Psoas muscle (tissue), 8 donors: ENCODE results near the gene DDI1. TPM values are rescaled to one million over a fixed set of nuclear protein-coding genes. Genes with fewer than 3 reads are reported as not detected.
"Not testable (repeated sequence)": the region's sequence is repeated elsewhere in the genome, so short reads cannot be mapped to it uniquely, and the experiment has no call there.

Experiments used
- ATAC-seq, 4 donors: fragments of 200-7000 bp; cut with Tn5 transposase; one replicate each; pipeline ENCODE4 v1.9.1; 2020; ENCODE audit warnings: moderate library complexity in 3 of 4, mild to moderate bottlenecking in 2 of 4
- DNase-seq, 2 donors: peaks; one replicate each; pipeline ENCODE4 v3.0.0-alpha.2; 2020
- H3K27ac ChIP-seq: fragments of 200-600 bp; one replicate; pipeline ENCODE4 v1.8.0; 2022
- H3K27me3 ChIP-seq, 3 donors: fragments of 200-600 bp in 1 of 3; one replicate each; pipeline versions ENCODE4 v1.6.1 to v1.8.0; 2013 to 2022; ENCODE audit warnings: low read length in 2 of 3, mild to moderate bottlenecking in 2 of 3, moderate library complexity in 1 of 3; ENCODE audit not compliant: insufficient read depth in 3 of 3
- H3K36me3 ChIP-seq, 2 donors: fragments of 200-600 bp in 1 of 2; one replicate each; pipeline versions ENCODE4 v1.6.1 to v1.8.0; 2013 to 2022; ENCODE audit warnings: low read depth in 1 of 2, mild to moderate bottlenecking in 1 of 2, moderate library complexity in 1 of 2; ENCODE audit not compliant: insufficient read depth in 1 of 2
- H3K4me1 ChIP-seq: fragments of 200-600 bp; one replicate; pipeline ENCODE4 v1.8.0; 2022
- H3K4me3 ChIP-seq: fragments of 200-600 bp; one replicate; pipeline ENCODE4 v1.8.0; 2022; ENCODE audit warnings: mild to moderate bottlenecking
- H3K9me3 ChIP-seq: fragments of 200-600 bp; one replicate; pipeline ENCODE4 v1.8.0; 2022
- WGBS, 3 donors: extraction: QIAGEN DNeasy Blood & Tissue Kit; methylation state at CpG; one replicate each; pipeline versions ENCODE4 v1.1.6 to v1.1.7; 2013; 5-methylcytosine and 5-hydroxymethylcytosine counted together
- intact Hi-C, 2 donors: fragments of 100-400 bp; cut with DNase I; formaldehyde crosslinking; loops; one replicate each; pipeline versions ENCODE4 v1.11.0 to v1.14.2; 2022
- polyA plus RNA-seq, 3 donors: library from polyadenylated mRNA; stranded (reverse); fragments of 200-250 nt; gene quantifications; one replicate each; pipeline ENCODE4 v1.2.3, GENCODE V29; 2013
- total RNA-seq, 4 donors: library from RNA; stranded (reverse); fragmentation: NEBNext Ultra II Directional in 2 of 4; extraction: Animal tissue kit (Norgen Biotek cat#: 25700) in 2 of 4; gene quantifications; one replicate each; pipeline versions ENCODE4 v1.2.1 to v1.2.4, GENCODE V29; 2021 to 2023
- TF ChIP-seq, protein P1 (sequence below): fragments of 200-600 bp; IDR thresholded peaks from one replicate; pipeline ENCODE4 v1.8.0; 2022; ENCODE audit warnings: antibody characterized with exemption
- donor health status: healthy with polysubstance abuse.
- donor health status: DM: no; HTN: no; CAD: no; lungs with moderate emphysema.
- donor health status: Bipolar disorder and iron deficiency.
- donor health status: healthy.
- donor health status: DM: yes; HTN: yes; CAD: no.
- donor health status: DM: no; HTN: no; CAD: no.
- donor health status: DM: no; HTN: no; CAD: no.
- donor health status: DM: yes; HTN: yes; CAD: no.

Gene DDI1
- total and polyA plus RNA-seq, 7 donors = not detected

DNA sequence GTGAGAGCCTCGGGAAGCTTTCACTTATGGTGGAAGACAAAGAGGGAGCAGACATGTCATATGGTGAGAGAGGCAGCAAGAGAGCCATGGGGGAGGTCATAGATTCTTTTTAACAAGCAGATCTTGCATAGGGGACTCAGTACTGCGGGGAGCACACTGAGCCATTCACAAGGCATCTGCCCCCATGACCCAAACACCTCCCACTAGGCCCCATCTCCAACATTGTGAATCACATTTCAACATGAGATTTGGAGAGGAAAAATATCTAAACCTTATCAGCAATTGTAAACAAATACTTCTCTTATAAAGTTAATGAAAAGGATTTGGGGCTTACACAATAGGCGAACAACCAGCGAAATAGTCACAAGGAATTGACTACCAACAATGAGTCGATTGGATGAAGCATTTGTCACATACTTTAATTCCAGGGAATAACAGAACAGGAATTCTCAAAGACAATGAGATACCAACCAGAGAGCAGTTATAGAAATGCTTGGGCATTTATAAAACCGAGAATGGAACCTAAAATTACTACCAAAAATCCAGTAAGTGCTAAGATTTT is 7.3 kb downstream of the DDI1 start:
- DNase-seq (no peak), ATAC-seq (no peak)
- 89 to 94% (median 90%) methylated on average over 6 of the region's 6 CpGs for WGBS, 3 donors
- intact Hi-C loops = no loop called here
- H3K4me3 ChIP-seq = no peak overlapping the region
- TF ChIP-seq, protein P1, sequence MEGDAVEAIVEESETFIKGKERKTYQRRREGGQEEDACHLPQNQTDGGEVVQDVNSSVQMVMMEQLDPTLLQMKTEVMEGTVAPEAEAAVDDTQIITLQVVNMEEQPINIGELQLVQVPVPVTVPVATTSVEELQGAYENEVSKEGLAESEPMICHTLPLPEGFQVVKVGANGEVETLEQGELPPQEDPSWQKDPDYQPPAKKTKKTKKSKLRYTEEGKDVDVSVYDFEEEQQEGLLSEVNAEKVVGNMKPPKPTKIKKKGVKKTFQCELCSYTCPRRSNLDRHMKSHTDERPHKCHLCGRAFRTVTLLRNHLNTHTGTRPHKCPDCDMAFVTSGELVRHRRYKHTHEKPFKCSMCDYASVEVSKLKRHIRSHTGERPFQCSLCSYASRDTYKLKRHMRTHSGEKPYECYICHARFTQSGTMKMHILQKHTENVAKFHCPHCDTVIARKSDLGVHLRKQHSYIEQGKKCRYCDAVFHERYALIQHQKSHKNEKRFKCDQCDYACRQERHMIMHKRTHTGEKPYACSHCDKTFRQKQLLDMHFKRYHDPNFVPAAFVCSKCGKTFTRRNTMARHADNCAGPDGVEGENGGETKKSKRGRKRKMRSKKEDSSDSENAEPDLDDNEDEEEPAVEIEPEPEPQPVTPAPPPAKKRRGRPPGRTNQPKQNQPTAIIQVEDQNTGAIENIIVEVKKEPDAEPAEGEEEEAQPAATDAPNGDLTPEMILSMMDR = no peak
- H3K36me3 ChIP-seq = no peaks in the 10 kb centered on the region
- H3K9me3 ChIP-seq = no peaks in the 10 kb centered on the region
- no peaks in the 10 kb centered on the region for H3K27me3 ChIP-seq
- no peaks in the 10 kb centered on the region for H3K4me1 ChIP-seq
- no peak overlapping the region for H3K27ac ChIP-seq

DNA sequence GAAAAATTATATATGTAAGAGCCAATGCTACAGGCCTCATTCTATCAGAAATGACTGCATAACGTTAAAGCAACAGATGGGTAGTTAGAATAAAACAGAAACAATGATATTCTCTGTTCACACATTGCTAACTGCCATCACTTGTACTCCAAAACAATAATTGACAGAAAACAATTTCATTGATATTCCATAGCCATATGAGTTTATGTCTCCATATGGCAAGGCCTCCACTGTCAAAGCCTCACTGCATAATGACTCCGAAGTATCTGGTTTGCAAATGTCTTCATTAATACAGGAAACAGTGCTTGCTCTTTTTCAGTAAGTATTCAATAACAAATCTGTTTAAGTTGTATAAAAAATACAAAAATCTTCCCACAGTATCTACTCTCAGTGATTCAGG is 9.9 kb downstream of the DDI1 start:
- Histone ChIP-seq H3K9me3 (no peaks in the 10 kb centered on the region), H3K27me3 (no peaks in the 10 kb centered on the region), H3K36me3 (no peaks in the 10 kb centered on the region), H3K4me3 (no peak overlapping the region), H3K27ac (no peak overlapping the region), H3K4me1 (no peaks in the 10 kb centered on the region)
- no peak for ATAC-seq
- TF ChIP-seq, protein P1 = no peak
- no peak for DNase-seq
- intact Hi-C loops = no loop called here
- 94 to 98% (median 97%) methylated on average over 2 of the region's 2 CpGs for WGBS, 3 donors

DNA sequence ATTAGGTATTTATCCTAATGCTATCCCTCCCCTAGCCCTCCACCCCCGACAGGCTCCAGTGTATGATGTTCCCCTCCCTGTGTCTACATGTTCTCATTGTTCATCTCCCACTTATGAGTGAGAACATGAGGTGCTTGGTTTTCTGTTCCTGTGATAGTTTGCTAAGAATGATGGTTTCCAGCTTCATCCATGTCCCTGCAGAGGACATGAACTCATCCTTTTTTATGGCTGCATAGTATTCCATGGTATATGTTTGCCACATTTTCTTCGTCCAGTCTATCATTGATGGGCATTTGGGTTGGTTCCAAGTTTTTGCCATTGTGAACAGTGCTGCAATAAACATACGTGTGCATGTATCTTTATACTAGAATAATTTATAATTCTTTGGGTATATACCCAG is 10.4 kb downstream of the DDI1 start:
- H3K4me1 ChIP-seq, DNase-seq, intact Hi-C loops, H3K4me3 ChIP-seq, H3K36me3 ChIP-seq, H3K27ac ChIP-seq, ATAC-seq, H3K27me3 ChIP-seq, H3K9me3 ChIP-seq: not testable (repeated sequence)
- WGBS, 3 donors = 92 to 98% (median 92%) methylated on average over 3 of the region's 3 CpGs

DNA sequence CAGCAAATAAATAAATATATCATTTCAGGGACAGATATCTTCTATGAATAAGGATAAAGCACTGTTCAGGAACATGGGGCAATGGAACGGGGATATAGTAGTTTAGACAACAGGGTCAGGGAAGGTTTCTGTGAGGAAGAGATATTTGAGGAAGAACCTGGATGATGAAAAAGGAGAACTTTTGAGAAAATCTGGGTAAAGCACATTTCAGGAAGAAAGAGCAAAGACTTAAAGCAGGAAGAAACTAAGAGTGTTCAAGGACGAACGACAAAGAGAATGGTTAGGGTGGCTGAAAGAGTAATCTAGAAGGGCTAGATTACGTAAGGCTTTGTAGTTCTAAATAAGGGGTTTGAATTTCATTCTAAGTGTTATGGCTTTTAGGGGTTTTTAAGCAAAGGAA is 12.7 kb downstream of the DDI1 start:
- TF ChIP-seq, protein P1 = no peak
- Histone ChIP-seq H3K27ac (no peak overlapping the region), H3K4me3 (no peak overlapping the region), H3K4me1 (no peaks in the 10 kb centered on the region), H3K9me3 (no peaks in the 10 kb centered on the region), H3K36me3 (no peaks in the 10 kb centered on the region), H3K27me3 (no peaks in the 10 kb centered on the region)
- intact Hi-C loops = no loop called here
- ATAC-seq (no peak), DNase-seq (no peak)
- WGBS, 3 donors = 72 to 84% (median 78%) methylated on average over 4 of the region's 4 CpGs

DNA sequence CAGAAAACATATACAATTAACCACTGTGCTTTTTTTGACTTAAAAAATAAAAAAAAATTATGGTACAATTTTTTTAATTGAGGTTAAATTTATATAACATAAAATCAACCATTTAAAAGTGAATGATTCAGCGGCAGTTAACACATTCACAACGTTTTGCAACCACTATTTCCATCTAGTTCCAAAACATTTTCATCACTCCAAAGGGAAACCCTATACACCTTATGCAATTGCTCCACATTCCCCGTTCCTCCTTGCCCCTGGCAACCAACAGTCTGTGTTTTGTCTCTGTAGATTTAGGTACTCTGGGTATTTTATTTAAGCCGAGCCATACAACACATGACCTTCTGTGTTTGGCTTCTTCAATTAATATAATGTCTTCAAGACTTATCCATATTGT is 15.3 kb downstream of the DDI1 start:
- Histone ChIP-seq H3K27me3 (no peaks in the 10 kb centered on the region), H3K27ac (no peak overlapping the region), H3K4me3 (no peak overlapping the region), H3K4me1 (no peaks in the 10 kb centered on the region), H3K9me3 (no peaks in the 10 kb centered on the region), H3K36me3 (no peaks in the 10 kb centered on the region)
- 44 to 50% (median 49%) methylated on average over 4 of the region's 4 CpGs for WGBS, 3 donors
- ATAC-seq (peak in 2 of 4 donors; percentile 49 to 56), DNase-seq (no peak)
- TF ChIP-seq, protein P1 = no peak
- intact Hi-C loops = no loop called here
